Common myeloid progenitor, CD34-positive (primary cell): ENCODE results near the gene TUB.

Experiments used
- CTCF ChIA-PET: fragments of 350-600 bp; sonication (Branson Sonifier 250); formaldehyde crosslinking; loops from one replicate; lab custom pipeline; 2021; ENCODE audit warnings: antibody characterized with exemption; lab: Charles Lee
- POLR2A ChIA-PET: fragments of 350-600 bp; sonication (Branson Sonifier 250); formaldehyde crosslinking; loops from one replicate; lab custom pipeline; 2021; ENCODE audit warnings: antibody characterized with exemption; lab: Charles Lee
- DNase-seq, 3 donors: peaks; one replicate each; pipeline versions ENCODE4 v3.0.0 to v3.0.0-alpha.2; 2013
- H3K27ac ChIP-seq, 2 experiments: 1 replicate in 1 of 2; 2 replicates in 1 of 2; pipeline ENCODE4 v1.7.0; 2013; ENCODE audit warnings: inconsistent platforms in 2 of 2, low read length in 2 of 2, mild to moderate bottlenecking in 2 of 2, low read depth in 1 of 2, moderate library complexity in 1 of 2; ENCODE audit not compliant: severe bottlenecking in 2 of 2, insufficient read depth in 1 of 2, poor library complexity in 1 of 2
- H3K27me3 ChIP-seq, 5 experiments: replicated peaks in 2 of 5; 1 replicate in 3 of 5; 2 replicates in 2 of 5; pipeline versions ENCODE4 v1.6.1 to v1.7.0; 2013; ENCODE audit warnings: low read length in 4 of 5, mild to moderate bottlenecking in 2 of 5, moderate library complexity in 2 of 5, inconsistent platforms in 1 of 5; ENCODE audit not compliant: insufficient read depth in 5 of 5, control insufficient read depth in 4 of 5
- H3K36me3 ChIP-seq, 4 experiments: 1 replicate in 2 of 4; 2 replicates in 2 of 4; pipeline versions ENCODE4 v1.6.1 to v1.7.0; 2013; ENCODE audit warnings: low read length in 3 of 4, control low read depth in 1 of 4, mild to moderate bottlenecking in 1 of 4; ENCODE audit not compliant: control insufficient read depth in 4 of 4, insufficient read depth in 4 of 4
- H3K4me1 ChIP-seq, 4 experiments: 1 replicate in 3 of 4; 2 replicates in 1 of 4; pipeline versions ENCODE4 v1.6.1 to v1.7.1; 2013; ENCODE audit warnings: low read length in 3 of 4, mild to moderate bottlenecking in 3 of 4, control low read depth in 1 of 4, inconsistent platforms in 1 of 4, moderate library complexity in 1 of 4; ENCODE audit not compliant: control insufficient read depth in 4 of 4, insufficient read depth in 4 of 4; ENCODE audit errors: control extremely low read depth in 1 of 4
- H3K4me3 ChIP-seq, 7 experiments: 1 replicate in 4 of 7; 2 replicates in 3 of 7; pipeline versions ENCODE4 v1.5.1 to v1.7.0; 2013; ENCODE audit warnings: mild to moderate bottlenecking in 7 of 7, low read length in 6 of 7, moderate library complexity in 6 of 7, inconsistent platforms in 2 of 7, low read depth in 2 of 7, control low read depth in 1 of 7; ENCODE audit not compliant: insufficient read depth in 4 of 7, control insufficient read depth in 1 of 7; ENCODE audit errors: extremely low read depth in 1 of 7
- H3K9me3 ChIP-seq, 5 experiments: 1 replicate in 4 of 5; 2 replicates in 1 of 5; pipeline versions ENCODE4 v1.6.1 to v1.7.1; 2013; ENCODE audit warnings: low read length in 4 of 5, mild to moderate bottlenecking in 2 of 5, inconsistent platforms in 1 of 5, low read depth in 1 of 5, moderate library complexity in 1 of 5; ENCODE audit not compliant: control insufficient read depth in 4 of 5, insufficient read depth in 2 of 5; ENCODE audit errors: control extremely low read depth in 1 of 5
- WGBS: methylation state at CpG from one replicate; pipeline ENCODE4 v1.1.5; 2013; ENCODE audit not compliant: insufficient coverage; 5-methylcytosine and 5-hydroxymethylcytosine counted together

The TUB gene

GRCh38 chr11:8062781-8063257, 18.2 kb upstream of the TUB start:
- Histone ChIP-seq H3K27ac (no peak overlapping the region), H3K27me3 (peaks cover 0 to 5% (median 0%) of the 10 kb centered on the region in 5 experiments), H3K4me1 (no peaks in the 10 kb centered on the region), H3K36me3 (no peaks in the 10 kb centered on the region), H3K4me3 (no peak overlapping the region), H3K9me3 (no peaks in the 10 kb centered on the region)
- no peak for DNase-seq
- CTCF ChIA-PET, result no interaction called here
- 83% methylated on average over 11 of the region's 13 CpGs for WGBS
- POLR2A ChIA-PET, result no interaction called here

- WGBS, result 98% methylated on average over 5 of the region's 7 CpGs
- H3K36me3 ChIP-seq, result no peaks in the 10 kb centered on the region
- H3K27me3 ChIP-seq, result peaks cover 0 to 5% (median 0%) of the 10 kb centered on the region in 5 experiments
- no peaks in the 10 kb centered on the region for H3K4me1 ChIP-seq
- no peak overlapping the region for H3K4me3 ChIP-seq
- CTCF ChIA-PET, result interaction anchor here (0.6 kb wide), 1 partner anchor 36 kb away, joined by 3 read pairs; no protein-coding TSS in a partner anchor
- DNase-seq, result no peak
- POLR2A ChIA-PET, result no interaction called here
- no peak overlapping the region for H3K27ac ChIP-seq
- H3K9me3 ChIP-seq, result no peaks in the 10 kb centered on the region
These were observed 17.7 kb upstream of the TUB start for GRCh38 chr11:8063324-8063723.

GRCh38 chr11:8065031-8065430, 16.0 kb upstream of the TUB start:
- Histone ChIP-seq H3K4me1 (no peaks in the 10 kb centered on the region), H3K27me3 (peaks cover 0 to 9% (median 0%) of the 10 kb centered on the region in 5 experiments), H3K9me3 (no peaks in the 10 kb centered on the region), H3K4me3 (no peak overlapping the region), H3K36me3 (no peaks in the 10 kb centered on the region), H3K27ac (no peak overlapping the region)
- DNase-seq, result no peak
- CTCF ChIA-PET, result no interaction called here
- POLR2A ChIA-PET, result no interaction called here
- WGBS, result 100% methylated on average over 1 of the region's 2 CpGs

GRCh38 chr11:8066036-8066910, 14.7 kb upstream of the TUB start:
- Histone ChIP-seq H3K27me3 (peaks cover 0 to 9% (median 0%) of the 10 kb centered on the region in 5 experiments), H3K27ac (no peak overlapping the region), H3K4me1 (no peaks in the 10 kb centered on the region), H3K36me3 (no peaks in the 10 kb centered on the region), H3K9me3 (no peaks in the 10 kb centered on the region), H3K4me3 (no peak overlapping the region)
- ChIA-PET POLR2A (no interaction called here), CTCF (interaction anchor here (0.7 to 1.7 kb wide), 4 partner anchors 23 to 60 kb away, joined by 3 to 6 read pairs (median 5); no protein-coding TSS in a partner anchor)
- 92% methylated on average over 16 of the region's 17 CpGs for WGBS
- DNase-seq, result no peak

GRCh38 chr11:8066911-8067455, 14.0 kb upstream of the TUB start:
- Histone ChIP-seq H3K4me1 (no peaks in the 10 kb centered on the region), H3K27ac (no peak overlapping the region), H3K27me3 (peaks cover 0 to 9% (median 0%) of the 10 kb centered on the region in 5 experiments), H3K4me3 (no peak overlapping the region), H3K9me3 (no peaks in the 10 kb centered on the region), H3K36me3 (no peaks in the 10 kb centered on the region)
- POLR2A ChIA-PET, result no interaction called here
- no peak for DNase-seq
- 65% methylated on average over 7 of the region's 10 CpGs for WGBS
- CTCF ChIA-PET, result interaction anchor here (0.7 to 2.4 kb wide), 6 partner anchors 12 to 61 kb away, joined by 3 to 9 read pairs (median 5); no protein-coding TSS in a partner anchor

GRCh38 chr11:8067567-8067928, 13.5 kb upstream of the TUB start:
- H3K27me3 ChIP-seq, result peaks cover 0 to 11% (median 0%) of the 10 kb centered on the region in 5 experiments
- no peaks in the 10 kb centered on the region for H3K9me3 ChIP-seq
- H3K36me3 ChIP-seq, result no peaks in the 10 kb centered on the region
- no peak overlapping the region for H3K27ac ChIP-seq
- ChIA-PET CTCF (interaction anchor here (0.8 to 2.4 kb wide), 8 partner anchors 12 to 61 kb away, joined by 3 to 9 read pairs (median 4); no protein-coding TSS in a partner anchor), POLR2A (no interaction called here)
- H3K4me3 ChIP-seq, result no peak overlapping the region
- no peaks in the 10 kb centered on the region for H3K4me1 ChIP-seq
- WGBS, result 100% methylated on average over 3 of the region's 4 CpGs
- no peak for DNase-seq
